Eye (tissue), 1 donor: ENCODE data around the gene SPN.
"Not testable (repeated sequence)": the region's sequence is repeated elsewhere in the genome, so short reads cannot be mapped to it uniquely, and the experiment has no call there.

Source experiments
- DNase-seq: peaks from one replicate; pipeline ENCODE4 v3.0.0-alpha.2; 2015

The SPN gene

GRCh38 chr16:29663016-29663806 lies at the start of gene SPN:
TSS of gene SPN (plus strand) at chr16:29663247. CDS start at chr16:29663729, 482 bp downstream.
- no peak for DNase-seq

GRCh38 chr16:29613307-29614057 lies 49.6 kb upstream of the SPN start:
- DNase-seq, result peak; percentile 95

GRCh38 chr16:29614691-29615314 lies 48.2 kb upstream of the SPN start:
- peak; percentile 69 for DNase-seq

GRCh38 chr16:29616127-29616526 lies 46.9 kb upstream of the SPN start:
- not testable (repeated sequence) for DNase-seq

GRCh38 chr16:29620591-29620990 lies 42.5 kb upstream of the SPN start:
- not testable (repeated sequence) for DNase-seq

- not testable (repeated sequence) for DNase-seq
Observed at GRCh38 chr16:29622738-29623137, 40.3 kb upstream of the SPN start.

GRCh38 chr16:29623253-29623652 lies 39.8 kb upstream of the SPN start:
- DNase-seq, result not testable (repeated sequence)

GRCh38 chr16:29625114-29625513 lies 37.9 kb upstream of the SPN start:
- not testable (repeated sequence) for DNase-seq

- not testable (repeated sequence) for DNase-seq
Observed at GRCh38 chr16:29626778-29627331, 36.2 kb upstream of the SPN start.

- not testable (repeated sequence) for DNase-seq
Observed at GRCh38 chr16:29627661-29628075, 35.4 kb upstream of the SPN start.

- not testable (repeated sequence) for DNase-seq
Observed at GRCh38 chr16:29628707-29629106, 34.3 kb upstream of the SPN start.

- DNase-seq, result not testable (repeated sequence)
Observed at GRCh38 chr16:29629318-29629717, 33.7 kb upstream of the SPN start.

GRCh38 chr16:29631658-29632057 lies 31.4 kb upstream of the SPN start:
- DNase-seq, result not testable (repeated sequence)

- not testable (repeated sequence) for DNase-seq
Observed at GRCh38 chr16:29635902-29636301, 27.1 kb upstream of the SPN start.

- not testable (repeated sequence) for DNase-seq
Observed at GRCh38 chr16:29636368-29636767, 26.7 kb upstream of the SPN start.

- DNase-seq, result not testable (repeated sequence)
Observed at GRCh38 chr16:29638751-29639150, 24.3 kb upstream of the SPN start.

- DNase-seq, result no peak
Observed at GRCh38 chr16:29641561-29641960, 21.5 kb upstream of the SPN start.

- no peak for DNase-seq
Observed at GRCh38 chr16:29643596-29643995, 19.5 kb upstream of the SPN start.

- no peak for DNase-seq
Observed at GRCh38 chr16:29644338-29644857, 18.6 kb upstream of the SPN start.

- DNase-seq, result no peak
Observed at GRCh38 chr16:29644973-29645693, 17.9 kb upstream of the SPN start.

GRCh38 chr16:29645694-29646187 lies 17.3 kb upstream of the SPN start:
- no peak for DNase-seq

GRCh38 chr16:29646947-29647346 lies 16.1 kb upstream of the SPN start:
- DNase-seq, result no peak
